ENCODE measurements around the gene CHMP1A. TPM values are rescaled to one million over a fixed set of nuclear protein-coding genes. Genes with fewer than 3 reads are reported as not detected.

Gene CHMP1A
- total RNA-seq, 1 donor from 2014 or later, result 36.5 TPM

DNA sequence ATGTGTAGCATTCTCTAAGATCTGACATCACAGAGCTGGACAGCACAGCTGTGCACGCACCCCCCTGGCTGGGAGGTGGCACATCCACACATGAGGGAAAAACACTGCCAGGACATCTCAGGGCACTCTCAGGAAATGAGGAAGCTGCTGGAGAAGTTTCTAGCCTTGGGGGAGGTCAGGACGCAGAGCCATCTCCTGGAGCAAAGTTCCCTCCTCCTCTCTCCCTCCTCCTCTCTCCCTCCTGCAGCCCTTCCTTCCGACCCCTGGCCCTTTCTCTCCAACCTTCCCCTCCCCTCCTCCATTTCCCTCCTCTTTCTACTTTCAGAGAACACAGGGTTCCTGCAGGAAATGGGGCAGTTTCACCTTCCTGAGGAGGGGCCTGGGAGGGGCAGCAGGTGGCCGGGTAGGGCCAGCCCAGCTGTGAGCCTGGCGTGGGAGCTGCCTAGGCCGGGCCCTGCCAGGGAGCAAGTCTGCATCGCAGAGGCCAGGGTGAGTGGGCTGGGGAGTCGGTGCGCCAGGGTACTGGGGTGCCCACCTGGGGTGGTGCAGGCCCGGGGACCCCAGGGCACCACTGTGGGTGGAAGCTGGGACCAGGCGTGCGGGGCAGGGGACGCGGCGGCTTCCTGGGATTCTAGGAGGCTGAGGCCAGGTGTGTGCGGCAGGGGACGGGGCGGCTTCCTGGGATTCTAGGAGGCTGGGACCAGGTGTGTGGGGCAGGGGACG is 44.1 kb downstream of the CHMP1A start, which contains the start of gene DPEP1:
DPEP1 (plus strand) TSS at position 412 of the 723 bp plus-strand sequence. CDS start 16,769 bp downstream, outside the sequence.
- ATAC-seq (no peak), DNase-seq (no peak)
- intact Hi-C loops (cut with micrococcal nuclease), result no loop called here

DNA sequence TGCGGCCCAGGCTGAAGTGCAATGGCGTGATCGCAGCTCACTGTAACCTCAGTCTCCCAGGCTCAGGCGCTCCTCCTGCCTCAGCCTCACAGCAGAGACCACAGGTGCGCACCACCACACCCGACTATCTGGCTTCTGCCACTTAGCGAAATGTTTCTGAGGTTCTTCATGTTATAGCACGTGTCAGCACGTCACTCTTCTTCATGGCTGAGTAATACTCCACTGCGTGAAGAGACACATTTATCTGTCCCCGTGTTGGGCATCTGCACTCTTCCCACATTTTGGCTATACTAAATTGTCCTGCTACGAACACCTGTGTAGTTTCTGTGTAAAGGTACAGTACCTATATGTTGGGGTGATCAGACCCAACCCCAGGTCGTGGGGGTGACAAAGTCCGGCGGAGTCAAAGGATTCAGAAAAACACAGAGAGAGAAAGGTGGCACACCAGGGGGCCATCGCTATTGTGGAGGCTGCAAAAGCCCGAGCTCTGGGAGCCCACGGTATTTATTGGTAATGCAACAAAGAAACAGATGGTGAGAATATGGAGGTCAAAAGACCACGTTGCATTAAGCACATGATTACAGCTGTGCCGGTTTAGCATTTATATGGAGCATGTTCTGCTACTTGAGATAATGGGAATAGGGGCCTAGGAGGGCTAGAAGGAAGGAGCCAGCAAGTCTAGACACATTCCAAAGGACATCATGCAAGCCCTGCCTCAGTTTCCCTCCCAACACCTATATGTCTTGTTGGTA is 44.9 kb downstream of the CHMP1A start:
- intact Hi-C loops (cut with micrococcal nuclease), result no loop called here
- DNase-seq, result no peak

DNA sequence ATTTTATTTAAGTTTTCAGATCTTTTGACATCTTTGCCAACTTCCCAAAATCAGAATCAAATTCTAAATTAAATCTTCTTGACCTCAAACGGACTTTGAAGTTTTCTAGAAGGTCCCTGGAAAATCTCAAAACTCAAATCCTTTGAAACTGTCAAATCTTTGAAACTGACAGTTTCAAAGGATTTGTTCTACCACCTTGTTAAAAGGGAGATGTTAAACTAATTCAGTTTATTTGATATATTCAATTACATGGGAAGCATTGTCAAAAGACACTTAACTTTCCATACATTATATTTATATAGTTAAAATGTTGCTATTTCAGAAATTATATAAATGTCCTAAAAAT is 47.4 kb downstream of the CHMP1A start:
- ATAC-seq (no peak), DNase-seq (no peak)
- intact Hi-C loops (cut with micrococcal nuclease), result no loop called here

More for the DNA sequence above, 44.9 kb downstream of the CHMP1A start:
- no peak for ATAC-seq

- DNase-seq (no peak), ATAC-seq (no peak)
- intact Hi-C loops (cut with micrococcal nuclease), result no loop called here
Measured at GRCh38 chr16:89607937-89608740, 49.4 kb downstream of the CHMP1A start.

- intact Hi-C loops (cut with micrococcal nuclease), result no loop called here
- no peak for ATAC-seq
- no peak for DNase-seq
Measured at GRCh38 chr16:89607453-89607852, 50.1 kb downstream of the CHMP1A start.

DNA sequence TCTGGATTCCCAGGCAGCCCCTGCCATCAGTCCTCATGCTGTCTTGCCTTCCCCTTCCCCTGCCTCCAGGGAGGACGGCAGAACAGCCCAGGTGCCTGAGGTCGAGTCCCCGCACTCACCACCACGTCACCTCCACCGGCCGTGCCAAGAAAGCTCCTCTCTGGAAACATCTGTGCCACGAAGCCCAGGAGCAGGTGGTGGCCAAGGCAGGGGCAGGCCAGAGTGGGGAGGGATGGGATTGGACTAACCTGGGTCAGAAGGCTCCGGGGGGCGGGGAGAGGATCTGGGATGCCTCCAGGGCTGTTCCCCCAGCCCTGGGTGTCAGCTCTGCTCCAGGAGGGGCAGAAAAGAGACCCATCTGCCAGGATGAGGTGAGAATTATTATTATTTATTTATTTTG is 51.5 kb downstream of the CHMP1A start:
- no peak for ATAC-seq
- no peak for DNase-seq

DNA sequence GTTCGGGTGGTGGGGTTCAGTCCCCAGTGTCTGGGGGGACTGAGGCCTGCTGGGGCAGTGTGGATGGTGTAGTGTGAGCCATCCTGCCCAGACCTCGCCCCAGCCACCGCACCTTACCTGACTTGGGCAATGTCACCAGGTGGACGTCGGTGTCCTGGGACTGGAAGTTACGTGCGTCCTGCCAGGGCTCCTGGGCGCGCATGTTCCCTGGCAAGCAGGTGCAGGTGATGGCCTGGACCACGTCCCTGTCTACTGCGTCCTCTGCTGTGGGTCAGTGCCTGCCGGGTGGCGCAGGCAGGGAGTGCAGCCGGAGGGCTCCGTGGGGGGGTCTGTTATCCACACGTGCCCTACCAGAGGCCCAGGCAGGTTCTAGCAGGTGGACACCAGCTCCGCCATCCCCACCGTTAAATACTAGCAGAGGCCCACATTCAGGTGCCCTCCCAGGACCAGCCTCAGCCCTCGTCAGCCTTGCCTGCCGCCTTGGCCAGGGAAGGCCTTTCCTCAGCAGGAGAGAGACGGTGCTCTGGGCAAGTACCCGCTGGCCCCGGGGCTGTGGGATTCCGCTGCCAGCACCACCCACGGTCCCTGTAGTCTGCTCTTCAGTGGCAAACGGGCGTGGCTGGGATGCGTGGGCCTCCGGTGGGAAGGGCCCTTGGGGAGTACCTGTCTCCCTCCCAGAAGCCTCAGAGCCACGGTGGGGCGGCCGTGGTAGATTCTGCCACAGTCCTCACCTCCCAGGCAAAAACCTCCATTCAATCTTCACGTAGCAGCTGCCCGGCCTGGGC is 52.1 kb downstream of the CHMP1A start:
- DNase-seq (no peak), ATAC-seq (no peak)
- intact Hi-C loops (cut with micrococcal nuclease), result no loop called here

More for the DNA sequence above, 51.5 kb downstream of the CHMP1A start:
- intact Hi-C loops (cut with micrococcal nuclease), result no loop called here

- ATAC-seq (no peak), DNase-seq (no peak)
- intact Hi-C loops (cut with micrococcal nuclease), result no loop called here
Measured at GRCh38 chr16:89604764-89605163, 52.7 kb downstream of the CHMP1A start.

DNA sequence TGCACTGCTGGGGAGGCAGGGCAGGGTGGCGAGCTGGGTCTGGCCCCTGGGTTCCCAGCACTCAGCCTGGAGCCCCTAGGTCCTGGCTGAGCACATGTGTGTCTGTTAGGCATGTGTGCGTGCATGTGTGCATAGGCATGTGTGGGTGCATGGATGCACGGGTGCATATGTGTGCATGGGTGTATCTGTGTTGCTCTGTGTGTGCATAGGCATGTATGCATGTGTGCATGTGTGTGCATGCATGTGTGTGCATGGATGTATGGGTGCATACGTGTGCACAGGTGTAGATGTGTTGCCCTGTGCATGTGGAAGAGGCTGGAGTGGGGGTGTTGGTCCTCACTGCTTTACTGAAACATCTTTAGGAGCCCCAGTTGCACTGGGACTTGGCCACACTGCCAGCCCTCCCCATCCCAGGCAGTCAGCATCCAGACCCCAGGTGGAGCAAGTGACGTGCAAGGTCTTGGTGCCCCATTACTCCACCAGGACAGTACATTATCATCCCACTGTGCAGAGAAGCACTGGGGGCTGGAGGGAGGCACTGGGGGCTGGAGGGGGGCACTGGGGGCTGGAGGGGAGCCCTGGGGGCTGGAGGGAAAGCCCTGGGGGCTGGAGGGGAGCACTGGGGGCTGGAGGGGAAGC is 54.4 kb downstream of the CHMP1A start:
- DNase-seq, result no peak
- intact Hi-C loops (cut with micrococcal nuclease), result no loop called here
- no peak for ATAC-seq

GRCh38 chr16:89602273-89602951 is 55.1 kb downstream of the CHMP1A start:
- intact Hi-C loops (cut with micrococcal nuclease), result no loop called here
- DNase-seq (no peak), ATAC-seq (peak; percentile 12)

DNA sequence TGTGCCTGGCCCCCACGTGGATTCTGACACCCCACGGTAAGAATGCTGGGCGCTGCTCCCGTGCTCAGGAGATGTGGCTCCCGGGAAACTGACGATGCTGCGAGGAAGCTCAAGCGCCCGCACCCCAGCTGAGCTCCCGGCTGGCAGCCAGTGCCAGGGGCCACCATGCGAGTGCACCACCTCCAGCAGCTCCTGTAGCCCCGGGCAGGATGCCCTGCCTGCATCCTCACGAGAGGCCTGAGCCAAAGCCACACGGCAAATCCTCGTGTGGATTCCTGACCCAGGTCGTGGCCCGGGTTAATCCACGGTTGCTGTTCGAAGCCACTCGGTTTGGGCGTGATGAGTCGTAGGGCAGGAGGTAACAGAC is 55.6 kb downstream of the CHMP1A start:
- DNase-seq, result no peak
- intact Hi-C loops (cut with micrococcal nuclease), result no loop called here

GRCh38 chr16:89600956-89601355 is 56.6 kb downstream of the CHMP1A start:
- no peak for ATAC-seq
- no peak for DNase-seq
- intact Hi-C loops (cut with micrococcal nuclease), result no loop called here

More for the DNA sequence above, 55.6 kb downstream of the CHMP1A start:
- ATAC-seq, result no peak

- no peak for DNase-seq
- intact Hi-C loops (cut with micrococcal nuclease), result no loop called here
- ATAC-seq, result no peak
Measured at GRCh38 chr16:89600427-89600826, 57.1 kb downstream of the CHMP1A start.

GRCh38 chr16:89599902-89600301 is 57.6 kb downstream of the CHMP1A start:
- ATAC-seq (no peak), DNase-seq (no peak)
- intact Hi-C loops (cut with micrococcal nuclease), result no loop called here

- intact Hi-C loops (cut with micrococcal nuclease), result no loop called here
Measured at GRCh38 chr16:89599451-89599858, 58.1 kb downstream of the CHMP1A start.

DNA sequence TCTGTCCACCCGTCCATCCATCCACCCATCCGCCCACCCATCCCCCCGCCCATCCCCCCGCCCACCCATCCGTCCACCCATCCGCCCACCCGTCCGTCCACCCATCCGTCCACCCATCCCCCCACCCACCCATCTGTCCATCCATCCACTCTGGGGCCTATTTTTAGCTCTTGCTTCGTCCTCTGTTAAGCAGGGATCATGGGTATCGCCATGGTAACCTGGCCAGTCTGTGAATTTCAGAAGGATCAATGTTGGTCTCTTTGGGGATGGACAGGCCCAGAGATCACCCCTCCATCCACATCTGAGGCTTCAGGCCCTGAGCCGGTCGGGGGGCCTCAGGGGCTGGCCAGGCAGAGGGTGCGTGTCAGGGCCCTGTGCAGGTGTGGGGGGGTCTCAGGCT is 59.3 kb downstream of the CHMP1A start:
- ATAC-seq (no peak), DNase-seq (no peak)
- intact Hi-C loops (cut with micrococcal nuclease), result no loop called here

More at GRCh38 chr16:89599451-89599858, 58.1 kb downstream of the CHMP1A start:
- no peak for ATAC-seq
- DNase-seq, result no peak

- DNase-seq (no peak), ATAC-seq (no peak)
- intact Hi-C loops (cut with micrococcal nuclease), result no loop called here
Measured at GRCh38 chr16:89596957-89597649, 60.4 kb downstream of the CHMP1A start.

All from left ventricle myocardium superior (tissue), 1 donor.